ENCODE measurements around the gene USP46.

DNA sequence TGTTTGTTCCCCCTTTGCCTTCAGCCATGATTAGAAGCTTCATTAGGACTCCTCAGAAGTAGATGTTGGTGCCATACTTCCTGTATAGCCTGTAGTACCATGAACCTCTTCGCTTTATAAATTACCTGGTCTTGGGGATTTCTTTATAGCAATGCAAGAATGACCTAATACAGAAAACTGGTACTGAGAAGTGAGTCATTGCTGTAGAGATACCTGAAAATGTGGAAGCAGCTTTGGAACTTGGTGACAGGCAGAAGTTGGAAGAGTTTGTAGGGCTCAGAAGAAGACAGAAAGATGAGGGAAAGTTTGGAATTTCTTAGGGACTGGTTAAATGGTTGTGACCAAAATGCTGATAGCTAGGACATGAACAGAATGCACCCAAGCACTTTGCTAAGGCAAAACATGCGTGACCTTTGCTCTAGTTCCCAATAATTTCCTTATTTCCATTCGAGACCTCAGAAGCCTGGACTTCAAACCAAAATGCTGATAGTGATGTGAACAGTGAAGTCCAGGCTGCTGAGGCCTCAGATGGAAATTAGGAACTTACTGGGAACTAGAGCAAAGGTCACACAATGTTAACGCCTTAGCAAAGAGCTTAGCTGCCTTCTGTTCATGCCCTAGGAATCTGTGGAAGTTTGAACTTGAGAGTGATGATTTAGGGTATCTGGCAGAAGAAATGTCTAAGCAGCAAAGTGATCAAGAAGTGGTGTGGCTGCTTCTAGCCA is 3.0 kb upstream of the USP46 start:
- TF ChIP-seq MAZ (IDR thresholded peaks at IDR 0.05; ENCODE audit: borderline replicate concordance, low read depth, low read length) (no peak), BHLHE40 (IDR thresholded peaks at IDR 0.05; ENCODE audit: low read depth, low read length) (no peak), MAFK (IDR thresholded peaks at IDR 0.05; ENCODE audit: low read depth, low read length) (no peak), POLR2A (IDR thresholded peaks at IDR 0.05; ENCODE audit: low read depth, low read length) (no peak), RFX5 (IDR thresholded peaks at IDR 0.05; ENCODE audit: low read depth, low read length) (no peak), FOS (IDR thresholded peaks at IDR 0.05; ENCODE audit: low read depth, low read length) (no peak), SMC3 (IDR thresholded peaks at IDR 0.05; ENCODE audit: low read depth, low read length) (no peak), CEBPB (IDR thresholded peaks at IDR 0.05; ENCODE audit: low read depth, low read length) (no peak), RAD21 (IDR thresholded peaks at IDR 0.05; ENCODE audit: low read length) (no peak)
- TF ChIP-seq, protein P1, sequence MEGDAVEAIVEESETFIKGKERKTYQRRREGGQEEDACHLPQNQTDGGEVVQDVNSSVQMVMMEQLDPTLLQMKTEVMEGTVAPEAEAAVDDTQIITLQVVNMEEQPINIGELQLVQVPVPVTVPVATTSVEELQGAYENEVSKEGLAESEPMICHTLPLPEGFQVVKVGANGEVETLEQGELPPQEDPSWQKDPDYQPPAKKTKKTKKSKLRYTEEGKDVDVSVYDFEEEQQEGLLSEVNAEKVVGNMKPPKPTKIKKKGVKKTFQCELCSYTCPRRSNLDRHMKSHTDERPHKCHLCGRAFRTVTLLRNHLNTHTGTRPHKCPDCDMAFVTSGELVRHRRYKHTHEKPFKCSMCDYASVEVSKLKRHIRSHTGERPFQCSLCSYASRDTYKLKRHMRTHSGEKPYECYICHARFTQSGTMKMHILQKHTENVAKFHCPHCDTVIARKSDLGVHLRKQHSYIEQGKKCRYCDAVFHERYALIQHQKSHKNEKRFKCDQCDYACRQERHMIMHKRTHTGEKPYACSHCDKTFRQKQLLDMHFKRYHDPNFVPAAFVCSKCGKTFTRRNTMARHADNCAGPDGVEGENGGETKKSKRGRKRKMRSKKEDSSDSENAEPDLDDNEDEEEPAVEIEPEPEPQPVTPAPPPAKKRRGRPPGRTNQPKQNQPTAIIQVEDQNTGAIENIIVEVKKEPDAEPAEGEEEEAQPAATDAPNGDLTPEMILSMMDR (conservative IDR thresholded peaks at IDR 0.05; ENCODE audit: low read depth, low read length), result no peak
